Amniotic stem cell (primary cell): ENCODE data around the gene TCF7L1.

ENCODE experiments used
- DNase-seq: peaks from one replicate; lab custom pipeline; 2025; lab: John Stamatoyannopoulos, UW

Gene TCF7L1

GRCh38 chr2:85162746-85163301 is 29.6 kb downstream of the TCF7L1 start:
- DNase-seq: no peak

GRCh38 chr2:85163675-85164074 is 30.5 kb downstream of the TCF7L1 start:
- no peak for DNase-seq

- no peak for DNase-seq
Observed at GRCh38 chr2:85164145-85164569, 31.0 kb downstream of the TCF7L1 start.

GRCh38 chr2:85165088-85165690 is 32.0 kb downstream of the TCF7L1 start:
- DNase-seq: no peak

GRCh38 chr2:85166021-85166420 is 32.8 kb downstream of the TCF7L1 start:
- no peak for DNase-seq

GRCh38 chr2:85167479-85167878 is 34.3 kb downstream of the TCF7L1 start:
- no peak for DNase-seq

GRCh38 chr2:85168942-85169341 is 35.8 kb downstream of the TCF7L1 start:
- no peak for DNase-seq

- no peak for DNase-seq
Observed at GRCh38 chr2:85169581-85169980, 36.4 kb downstream of the TCF7L1 start.

GRCh38 chr2:85170938-85171475 is 37.8 kb downstream of the TCF7L1 start:
- DNase-seq: no peak

- DNase-seq: no peak
Observed at GRCh38 chr2:85171916-85172315, 38.7 kb downstream of the TCF7L1 start.

- DNase-seq: no peak
Observed at GRCh38 chr2:85173909-85174308, 40.7 kb downstream of the TCF7L1 start.

- no peak for DNase-seq
Observed at GRCh38 chr2:85174943-85175342, 41.8 kb downstream of the TCF7L1 start.

- DNase-seq: no peak
Observed at GRCh38 chr2:85175369-85176299, 42.4 kb downstream of the TCF7L1 start.

GRCh38 chr2:85177031-85177824 is 44.0 kb downstream of the TCF7L1 start:
- DNase-seq: no peak

- no peak for DNase-seq
Observed at GRCh38 chr2:85178154-85178553, 45.0 kb downstream of the TCF7L1 start.

- DNase-seq: no peak
Observed at GRCh38 chr2:85178980-85179411, 45.8 kb downstream of the TCF7L1 start.

- no peak for DNase-seq
Observed at GRCh38 chr2:85179541-85179940, 46.3 kb downstream of the TCF7L1 start.

GRCh38 chr2:85180322-85181133 is 47.3 kb downstream of the TCF7L1 start:
- DNase-seq: no peak

GRCh38 chr2:85181134-85181631 is 48.0 kb downstream of the TCF7L1 start:
- no peak for DNase-seq

GRCh38 chr2:85181844-85182456 is 48.8 kb downstream of the TCF7L1 start:
- no peak for DNase-seq
